ENCODE measurements around the gene AGBL3. TPM values are rescaled to one million over a fixed set of nuclear protein-coding genes. Genes with fewer than 3 reads are reported as not detected.

The AGBL3 gene
- total and polyA plus RNA-seq, 2 experiments from 2014 or later: 3.2 to 5.6 TPM

GRCh38 chr7:135166338-135166990 is 180.2 kb downstream of the AGBL3 start:
- H3K79me2 ChIP-seq (replicated peaks; ENCODE audit: insufficient read depth): peaks cover 16% of the 10 kb centered on the region
- no peak overlapping the region for H3K4me3 ChIP-seq
- peaks cover 2% of the 10 kb centered on the region; the same call in 1 of the 2 replicates for H3K9me2 ChIP-seq (ENCODE audit: insufficient read depth)
- H3K27me3 ChIP-seq (ENCODE audit: insufficient read depth): no peaks in the 10 kb centered on the region
- no peak for TF ChIP-seq POLR2AphosphoS5 (IDR thresholded peaks at IDR 0.05; ENCODE audit: low read depth)
- TF ChIP-seq ETS1 (IDR thresholded peaks at IDR 0.05): no peak
- no peak for TF ChIP-seq CREB1 (CRISPR knock-in tag; IDR thresholded peaks at IDR 0.05; ENCODE audit: low read depth)
- no peak for TF ChIP-seq REST (IDR thresholded peaks at IDR 0.05; ENCODE audit: unreplicated experiment)
- TF ChIP-seq ZNF331 (CRISPR knock-in tag; IDR thresholded peaks at IDR 0.05; ENCODE audit: low read depth): no peak
- TF ChIP-seq STAT1 (IDR thresholded peaks at IDR 0.05; ENCODE audit: unreplicated experiment): no peak
- no peak for TF ChIP-seq CTCF (conservative IDR thresholded peaks at IDR 0.05; ENCODE audit: low read depth in 2 of 2)
- no peak for TF ChIP-seq ZNF462 (CRISPR knock-in tag; IDR thresholded peaks at IDR 0.05)
- TF ChIP-seq EZH2phosphoT487 (IDR thresholded peaks at IDR 0.05; ENCODE audit: unreplicated experiment): no peak
- no peak for TF ChIP-seq ZNF114 (CRISPR knock-in tag; IDR thresholded peaks at IDR 0.05)
- no peak for TF ChIP-seq JUNB (IDR thresholded peaks at IDR 0.05; ENCODE audit: unreplicated experiment)
- no peak for TF ChIP-seq EZH2 (IDR thresholded peaks at IDR 0.05; ENCODE audit: low read depth, unreplicated experiment)
- TF ChIP-seq NANOG (IDR thresholded peaks at IDR 0.05; ENCODE audit: borderline replicate concordance): no peak
- H3K4me3 Mint-ChIP-seq: no peak overlapping the region
- DNase-seq (ENCODE audit: low spot score) (no peak), ATAC-seq (no peak)
- H3K36me3 Mint-ChIP-seq (ENCODE audit: low read depth): peaks cover 82% of the 10 kb centered on the region
- peaks cover 17% of the 10 kb centered on the region; the same call in 1 of the 2 replicates for H3K36me3 ChIP-seq (ENCODE audit: insufficient read depth)
- no peak overlapping the region for H3K27ac ChIP-seq (ENCODE audit: low read depth)
- peaks cover 21% of the 10 kb centered on the region for H3K4me1 Mint-ChIP-seq
- peaks cover 4% of the 10 kb centered on the region; the same call in 1 of the 2 replicates for H4K20me1 ChIP-seq (replicated peaks; ENCODE audit: insufficient read depth)
- H3K27me3 Mint-ChIP-seq (ENCODE audit: insufficient read depth, low read depth, poor library complexity): peaks cover 27% of the 10 kb centered on the region
- H3K27ac Mint-ChIP-seq: no peak overlapping the region
- no peak overlapping the region for H3K4me2 ChIP-seq
- no peak overlapping the region for H2AFZ ChIP-seq
- H3K4me1 ChIP-seq (ENCODE audit: insufficient read depth): peaks cover 17% of the 10 kb centered on the region
- H3F3A ChIP-seq (replicated peaks; ENCODE audit: low read depth): peaks cover 2% of the 10 kb centered on the region; the same call in 1 of the 2 replicates
- H3K9me3 Mint-ChIP-seq: peaks cover 23% of the 10 kb centered on the region
